Measurements from ENCODE around the gene ARHGAP10.
A peak's percentile ranks its signal among the peaks of the same experiment; 100 is the strongest.

Gene ARHGAP10

DNA sequence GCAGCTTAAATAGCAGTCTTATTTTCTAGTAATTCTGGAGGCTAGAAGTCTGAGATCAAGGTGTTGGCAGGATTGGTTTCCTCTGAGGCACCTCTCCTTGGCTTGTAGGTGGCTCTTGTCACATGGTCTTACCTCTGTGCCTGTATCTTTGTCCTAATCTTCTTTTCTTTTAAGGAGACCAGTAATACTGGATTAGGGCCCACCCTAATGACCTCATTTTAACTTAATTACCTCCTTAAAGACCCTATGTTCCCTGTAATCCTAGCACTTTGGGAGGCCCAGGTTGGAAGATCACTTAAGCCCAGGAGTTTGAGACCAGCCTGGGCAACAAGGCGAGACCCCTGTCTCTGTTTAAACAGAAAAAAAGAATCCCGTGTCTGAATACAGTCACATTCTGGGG is 38.9 kb downstream of the ARHGAP10 start:
- no peak for DNase-seq

DNA sequence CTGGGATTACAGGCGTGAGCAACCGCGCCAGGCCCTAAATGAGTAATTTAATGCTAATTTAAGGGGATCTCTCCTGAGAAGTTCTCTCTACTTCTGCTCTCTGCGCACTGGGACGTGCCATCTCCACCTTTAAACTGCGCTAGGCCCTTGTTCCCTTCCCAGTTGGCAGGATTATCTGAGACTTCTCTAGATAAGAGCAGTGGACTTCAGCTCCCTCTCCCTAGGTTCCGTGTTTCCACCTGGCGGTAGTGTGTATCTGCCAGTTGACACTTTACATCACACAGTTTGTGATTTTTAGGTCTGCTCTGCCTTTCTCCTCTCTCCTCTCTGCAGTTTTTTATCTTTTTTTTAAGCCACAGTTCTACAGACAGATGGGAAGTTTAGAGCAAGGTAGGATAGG is 40.2 kb downstream of the ARHGAP10 start:
- no peak for DNase-seq

DNA sequence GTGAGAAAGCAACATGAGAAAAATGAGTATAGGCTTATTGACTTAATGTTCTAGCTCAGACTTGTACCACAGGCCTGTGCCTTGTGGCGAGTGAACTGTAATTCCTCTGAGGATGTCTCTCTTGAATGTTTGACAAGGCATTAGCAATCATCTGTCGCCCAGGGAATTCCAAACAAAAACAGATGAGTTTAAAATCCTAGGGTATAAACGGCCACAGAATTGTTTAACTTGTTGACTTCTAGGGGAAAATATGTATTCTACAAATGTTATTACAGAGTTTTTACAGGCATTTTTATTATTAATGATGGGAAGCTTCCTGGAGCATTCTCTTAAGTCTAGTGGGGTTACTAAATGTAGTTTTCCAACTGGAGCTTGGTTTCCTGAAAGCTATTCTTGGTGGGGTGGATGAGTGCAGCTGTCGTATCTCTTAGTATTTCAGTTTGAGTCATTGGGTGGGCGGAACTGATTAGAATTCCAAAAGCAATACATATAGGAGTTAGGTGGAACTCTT is 40.6 kb downstream of the ARHGAP10 start:
- DNase-seq: no peak

DNA sequence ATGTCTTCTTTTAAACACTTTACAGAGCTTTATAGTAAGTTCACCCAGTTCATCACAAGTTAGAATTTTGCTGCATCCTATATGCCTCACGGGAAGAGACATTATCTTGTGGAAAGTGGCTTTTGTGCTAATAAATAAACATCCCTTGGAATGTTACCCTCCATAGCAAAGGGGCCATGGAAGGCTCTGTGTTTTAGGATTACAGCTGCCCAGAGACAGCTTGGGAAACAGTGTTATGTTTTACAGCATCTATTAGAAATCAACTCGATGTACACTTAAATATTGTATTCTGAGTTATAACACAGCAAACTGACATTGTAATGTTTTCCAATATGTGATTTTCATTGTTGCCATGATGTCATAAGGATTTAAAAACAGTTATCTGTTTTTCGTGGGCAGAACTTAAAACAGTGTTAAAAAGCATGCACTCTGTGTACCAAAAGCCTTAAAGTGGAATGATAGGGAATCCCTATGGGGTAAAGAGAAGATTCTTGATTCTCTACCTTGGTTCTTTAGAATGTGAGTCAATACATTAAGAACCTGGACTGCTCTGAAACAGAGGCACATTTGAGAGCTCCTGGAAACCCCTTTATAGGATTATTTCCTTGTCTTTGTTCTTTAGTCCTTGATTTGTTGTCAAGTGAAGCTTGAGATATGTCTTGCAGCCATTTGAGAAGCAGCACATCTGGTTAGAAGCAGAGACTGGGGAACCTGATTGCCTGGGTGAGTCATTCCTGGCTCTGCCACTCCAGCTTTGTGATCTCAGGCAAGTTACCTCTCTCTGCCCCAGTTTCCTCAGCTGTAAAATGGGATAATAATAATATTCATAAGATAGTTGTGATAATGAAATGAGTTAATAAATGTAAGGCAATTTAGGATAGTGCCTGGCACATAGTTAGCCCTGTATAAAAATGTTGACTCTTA is 41.6 kb downstream of the ARHGAP10 start:
- DNase-seq: no peak

DNA sequence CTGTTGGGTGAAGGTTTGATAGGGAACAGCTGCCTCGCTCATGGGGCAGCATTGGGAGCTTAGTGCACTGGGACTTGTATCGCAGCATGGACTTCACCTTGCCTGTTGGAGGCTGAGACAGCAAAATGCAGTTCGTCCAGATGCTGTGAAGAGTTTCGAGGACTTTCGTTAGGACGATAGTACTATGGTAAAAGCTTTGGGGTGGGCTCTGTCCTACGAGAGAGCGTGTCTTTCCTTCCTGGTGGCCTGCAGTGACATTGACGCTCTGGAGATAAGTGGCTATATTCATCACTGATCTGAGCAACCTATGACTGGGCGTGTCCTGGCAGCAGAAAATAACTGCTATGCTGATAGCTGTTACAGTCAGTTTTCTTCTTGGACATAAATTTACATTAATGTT is 44.8 kb downstream of the ARHGAP10 start:
- no peak for DNase-seq

DNA sequence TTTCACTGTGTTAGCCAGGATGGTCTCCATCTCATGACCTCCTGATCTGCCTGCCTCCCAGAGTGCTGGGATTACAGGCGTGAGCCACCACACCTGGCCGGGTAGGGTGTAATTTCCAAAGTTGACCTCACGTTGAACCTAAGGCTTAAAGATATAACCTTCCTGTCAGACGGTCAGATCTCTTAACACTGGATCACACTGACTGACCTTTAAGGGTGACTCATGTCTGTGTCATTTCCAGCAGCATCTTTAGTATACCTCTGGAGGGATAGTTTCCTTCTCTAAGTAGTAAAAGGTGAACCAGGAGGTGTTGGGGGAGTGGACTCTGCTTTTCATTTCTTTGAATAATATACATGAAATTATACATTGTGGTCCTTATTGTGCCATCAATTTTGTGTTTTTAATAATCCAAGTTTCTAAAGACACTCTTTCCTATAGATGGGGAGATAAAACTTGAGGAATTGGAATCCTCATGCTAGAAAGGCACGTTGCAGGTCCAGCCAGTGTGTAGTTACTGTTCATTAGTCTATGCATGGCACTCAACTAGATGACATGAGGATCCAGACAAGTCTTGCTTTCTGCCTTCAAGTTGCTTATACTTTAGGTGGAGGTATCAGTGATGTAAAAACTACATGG is 45.7 kb downstream of the ARHGAP10 start:
- DNase-seq: no peak

DNA sequence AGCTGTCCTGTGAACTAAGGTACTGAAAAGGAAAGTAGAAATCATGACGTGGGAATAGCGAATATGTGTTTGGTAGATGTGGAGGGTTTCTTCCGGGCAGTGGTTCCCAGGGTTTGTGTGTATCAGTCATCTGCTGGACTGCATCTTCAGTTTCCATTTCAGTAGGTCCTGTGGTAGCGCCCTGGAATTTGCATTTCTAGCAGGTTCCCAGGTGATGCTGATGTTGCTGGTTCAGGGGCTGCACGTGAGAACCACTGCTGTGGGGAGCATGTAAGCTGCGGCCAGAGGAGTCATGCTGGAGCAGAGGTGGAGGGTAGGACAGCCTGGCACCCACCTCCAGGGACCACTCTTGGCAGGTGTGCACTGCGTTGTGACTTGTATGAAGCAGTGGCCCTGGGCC is 47.1 kb downstream of the ARHGAP10 start:
- DNase-seq: no peak

DNA sequence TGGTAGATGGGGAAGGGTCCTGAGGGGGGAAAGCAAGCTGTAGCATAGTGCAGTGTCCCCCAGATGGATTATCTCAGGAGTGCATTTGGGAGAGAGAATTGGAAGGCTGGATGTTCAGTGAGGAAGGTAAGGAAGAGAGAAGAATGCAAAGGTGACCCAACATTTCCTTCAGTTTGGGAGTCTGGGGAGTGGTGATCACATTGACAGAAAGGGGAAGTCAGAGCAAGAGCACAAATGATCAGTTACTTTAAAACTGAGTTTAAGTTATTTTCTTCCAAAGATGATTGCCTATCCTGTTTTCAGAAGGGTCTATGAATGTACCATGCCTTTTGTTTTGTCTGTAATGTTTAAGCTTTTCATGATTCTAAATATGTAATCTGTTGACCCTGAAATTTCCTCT is 47.6 kb downstream of the ARHGAP10 start:
- DNase-seq: no peak

DNA sequence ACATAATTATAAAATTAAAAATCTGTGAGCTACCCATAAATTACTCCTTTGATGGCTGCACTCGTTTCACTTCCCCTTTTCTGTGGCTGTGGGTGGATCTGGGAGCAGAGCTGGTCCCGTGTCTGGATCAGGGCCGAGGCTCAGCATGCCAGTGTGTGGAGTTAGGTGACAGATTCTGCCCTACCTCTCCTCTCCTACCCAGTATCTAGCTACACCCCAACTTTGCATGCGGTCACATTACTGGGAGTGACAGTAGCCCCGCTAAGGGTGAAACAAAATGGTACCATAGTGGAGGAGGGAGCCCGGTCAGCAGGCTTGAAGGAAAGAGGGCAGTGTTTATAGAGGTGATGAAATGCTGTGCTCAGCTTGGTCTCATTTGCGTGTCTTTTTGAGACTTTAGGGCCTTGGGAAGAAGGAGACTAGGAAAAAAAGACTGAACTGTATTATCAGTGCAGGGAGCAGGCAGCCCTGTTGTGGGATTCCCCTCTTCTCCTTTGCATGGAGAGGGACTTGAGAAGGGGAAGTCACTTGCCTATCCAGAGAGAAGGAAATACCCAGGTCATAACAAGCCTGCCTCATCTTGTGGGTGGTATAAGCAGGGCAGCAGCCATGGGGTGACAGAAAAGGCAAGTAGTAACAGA is 48.4 kb downstream of the ARHGAP10 start:
- no peak for DNase-seq

DNA sequence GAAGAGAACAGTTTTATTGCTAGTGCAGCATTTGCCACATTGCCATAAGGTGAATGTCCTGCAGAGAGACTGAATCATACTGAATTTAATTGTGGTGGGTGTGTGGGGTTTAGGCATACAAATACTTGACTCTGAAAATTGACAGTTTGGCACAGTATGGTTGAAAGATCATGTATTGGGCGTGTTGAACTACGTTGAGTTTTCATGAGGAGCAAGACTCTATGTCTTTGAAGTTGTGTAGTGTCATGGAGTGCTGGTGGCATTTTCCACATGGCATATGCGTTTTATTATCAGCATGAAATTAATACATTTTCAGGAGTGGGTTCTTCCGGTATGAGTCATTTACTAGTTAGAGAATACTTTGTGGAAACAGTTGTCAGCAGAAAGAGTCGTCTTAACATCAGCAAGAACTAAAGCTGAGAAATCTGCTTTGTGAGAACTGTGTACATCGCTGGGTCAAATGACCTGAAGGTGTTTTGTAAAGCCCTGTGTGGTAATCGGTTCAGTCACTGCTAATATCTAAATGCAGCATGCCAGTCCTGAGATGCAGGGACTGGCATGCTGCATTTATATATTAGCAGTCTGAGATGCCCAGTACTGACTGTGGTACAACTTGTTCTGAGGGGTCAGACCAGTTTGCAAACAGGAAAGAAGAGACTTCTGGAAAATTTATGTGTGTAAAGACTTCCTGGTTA is 50.3 kb downstream of the ARHGAP10 start:
- DNase-seq: peak; percentile 32

DNA sequence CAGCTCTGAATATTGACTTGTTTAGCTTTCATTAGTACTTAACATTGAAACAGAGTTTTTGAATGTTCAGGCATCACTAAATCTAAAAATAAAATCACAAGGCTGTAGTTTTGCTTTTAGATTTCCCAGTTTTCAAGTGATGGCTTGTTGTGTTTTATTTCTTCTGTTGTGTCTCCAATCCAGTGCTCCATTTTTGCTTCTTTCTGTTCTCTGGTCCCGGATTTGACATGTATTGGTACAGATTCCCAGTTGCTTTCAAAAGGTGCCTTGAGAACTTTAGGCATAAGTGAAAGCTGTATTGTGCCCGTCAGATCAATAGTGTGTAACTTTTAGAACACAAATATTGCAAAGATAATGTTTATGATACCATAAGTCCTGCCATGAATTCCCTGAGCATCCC is 53.2 kb downstream of the ARHGAP10 start:
- DNase-seq: no peak

DNA sequence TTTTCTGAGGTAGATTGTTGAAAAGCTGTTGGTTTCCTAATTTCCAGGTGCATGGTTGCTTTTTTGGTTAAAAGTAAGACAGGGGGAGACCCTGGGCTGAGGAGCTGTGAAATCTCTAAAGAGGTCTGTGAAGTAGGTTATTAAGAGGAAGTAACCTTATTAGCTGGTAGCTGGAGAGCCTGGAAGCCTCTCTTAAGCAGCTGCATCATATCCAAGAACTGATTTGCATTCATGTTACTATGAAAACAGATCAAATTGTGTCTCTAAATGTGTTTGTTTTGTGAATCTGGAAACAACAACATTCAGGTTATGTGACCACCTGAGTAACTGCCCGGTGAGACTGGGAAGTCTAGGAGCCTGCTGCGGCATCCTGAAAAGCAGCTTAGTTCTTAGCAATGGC is 54.1 kb downstream of the ARHGAP10 start:
- DNase-seq: no peak

DNA sequence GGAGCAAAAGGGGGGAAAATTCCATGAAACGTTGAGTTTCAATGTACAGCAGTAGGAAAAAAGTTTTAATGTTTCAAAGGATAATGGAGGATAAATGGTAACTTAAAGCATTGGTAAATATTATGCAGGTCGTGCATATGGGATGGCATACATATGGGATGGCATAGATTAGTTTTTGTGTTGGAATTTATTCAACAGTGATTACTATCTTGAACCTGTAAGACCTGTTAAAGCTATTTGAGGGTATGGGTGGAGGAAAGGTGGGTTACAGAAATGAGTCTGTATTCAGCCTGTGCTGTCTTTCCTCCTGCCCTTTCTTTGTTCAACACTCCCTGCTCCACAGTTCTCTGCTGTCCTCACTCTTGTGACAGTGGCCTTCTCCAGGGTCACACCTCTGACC is 54.6 kb downstream of the ARHGAP10 start:
- DNase-seq: no peak

DNA sequence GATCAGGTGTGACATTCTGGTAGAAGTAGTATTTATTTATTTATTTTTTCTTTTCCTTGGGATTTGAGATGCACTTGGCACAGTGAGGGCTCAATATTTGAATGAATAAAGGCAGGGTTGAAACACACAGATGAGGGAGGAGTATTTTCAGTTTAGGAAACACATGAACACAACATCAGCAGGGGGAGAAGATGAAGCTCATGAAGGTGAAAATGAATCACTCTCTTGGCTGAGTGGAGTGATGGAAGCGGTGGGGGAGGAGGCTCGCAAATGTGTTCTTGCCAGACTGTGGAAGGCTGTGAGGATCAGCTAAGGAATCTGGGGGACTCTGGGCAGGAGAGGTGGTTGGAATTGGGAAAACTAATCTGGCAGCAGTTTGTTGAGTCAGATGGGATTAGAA is 55.3 kb downstream of the ARHGAP10 start:
- no peak for DNase-seq

DNA sequence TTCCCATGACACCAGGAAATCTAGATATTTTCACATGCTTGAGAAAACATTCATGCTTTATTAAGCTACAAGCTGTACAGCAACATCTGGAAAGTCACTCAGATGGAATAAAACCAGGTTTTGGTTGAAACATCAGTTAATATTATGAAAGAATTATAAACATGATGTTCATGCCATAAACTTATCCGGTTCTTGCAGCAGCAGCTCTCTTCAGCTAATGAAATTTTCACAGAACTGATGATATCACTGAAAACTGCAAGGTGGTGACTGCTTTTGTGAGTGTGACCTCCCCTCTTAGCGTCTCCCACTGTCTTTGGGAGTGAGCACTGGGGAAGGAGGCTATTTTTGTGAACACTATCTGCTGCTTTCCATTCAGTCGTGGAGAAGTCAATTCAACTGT is 56.9 kb downstream of the ARHGAP10 start:
- DNase-seq: no peak

DNA sequence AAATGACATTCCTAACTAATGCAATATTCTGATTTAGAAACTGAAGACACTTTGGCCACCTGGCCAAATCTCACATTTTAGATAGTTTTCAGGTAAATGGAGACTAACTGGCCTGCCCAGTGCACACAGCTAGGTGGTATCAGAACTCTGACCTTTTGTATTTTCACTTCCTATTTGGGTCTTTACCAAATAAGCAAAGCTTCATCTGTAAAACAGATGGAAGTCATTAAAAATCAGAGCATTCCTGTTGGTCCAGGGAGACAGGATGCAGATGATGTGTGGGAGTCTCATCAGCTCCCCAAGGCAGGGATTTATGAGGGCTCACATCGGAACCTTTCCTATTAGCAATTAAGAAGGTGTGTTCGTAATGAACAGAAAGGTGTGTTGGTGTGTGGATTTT is 57.7 kb downstream of the ARHGAP10 start:
- no peak for DNase-seq

DNA sequence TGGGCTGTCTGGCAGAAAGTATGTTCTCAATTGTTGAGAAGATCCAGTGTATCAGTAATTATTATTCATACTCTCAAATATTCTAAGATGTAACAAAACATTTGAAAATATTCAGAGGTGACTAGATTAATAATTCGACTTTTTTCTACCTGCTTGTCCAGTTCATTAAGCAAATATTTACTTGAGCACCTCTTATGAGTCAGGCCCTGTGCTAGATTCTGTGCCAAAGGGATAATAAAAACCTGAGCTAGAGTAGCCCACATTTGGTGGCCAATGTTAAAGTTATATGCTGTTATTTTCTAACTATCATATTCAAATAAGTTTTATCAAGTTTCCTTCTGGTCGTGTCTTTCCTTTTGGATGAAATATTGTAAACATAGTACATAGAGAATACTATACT is 58.5 kb downstream of the ARHGAP10 start:
- DNase-seq: no peak

DNA sequence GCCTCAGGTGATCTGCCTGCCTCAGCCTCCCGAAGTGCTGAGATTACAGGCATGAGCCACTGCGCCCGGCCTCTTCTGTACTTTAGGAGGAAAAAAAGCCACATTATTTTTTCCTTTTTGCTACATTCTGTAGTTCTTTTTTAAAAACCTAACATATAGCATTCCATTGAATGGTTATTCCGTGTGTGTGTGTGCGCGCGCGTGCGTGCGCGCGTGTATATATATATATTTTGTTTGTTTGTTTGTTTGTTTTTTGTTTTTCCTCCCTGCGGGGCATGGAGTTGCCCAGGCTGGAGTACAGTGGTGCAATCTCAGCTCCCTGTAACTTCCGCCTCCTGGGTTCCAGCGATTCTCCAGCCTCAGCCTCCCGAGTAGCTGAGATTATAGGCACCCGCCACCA is 59.5 kb downstream of the ARHGAP10 start:
- no peak for DNase-seq

DNA sequence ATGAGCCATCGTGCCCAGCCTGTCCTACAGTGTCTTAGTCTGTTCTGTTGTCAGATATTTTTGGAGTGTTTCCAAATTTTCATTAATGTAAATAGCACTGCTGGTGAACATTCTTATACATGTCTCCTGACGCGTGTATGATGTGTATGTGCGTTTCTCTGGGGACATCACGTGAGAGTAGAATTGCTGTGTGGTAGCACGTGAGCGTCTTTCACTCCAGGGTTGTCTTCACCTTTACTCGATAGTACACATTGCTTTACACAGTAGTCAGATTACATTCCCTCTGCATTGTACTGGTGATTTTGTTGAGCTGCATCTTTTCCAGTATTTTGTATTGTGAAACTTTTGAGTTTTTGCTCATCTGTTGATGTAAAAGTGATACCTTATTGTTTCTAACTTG is 60.0 kb downstream of the ARHGAP10 start:
- DNase-seq: no peak

DNA sequence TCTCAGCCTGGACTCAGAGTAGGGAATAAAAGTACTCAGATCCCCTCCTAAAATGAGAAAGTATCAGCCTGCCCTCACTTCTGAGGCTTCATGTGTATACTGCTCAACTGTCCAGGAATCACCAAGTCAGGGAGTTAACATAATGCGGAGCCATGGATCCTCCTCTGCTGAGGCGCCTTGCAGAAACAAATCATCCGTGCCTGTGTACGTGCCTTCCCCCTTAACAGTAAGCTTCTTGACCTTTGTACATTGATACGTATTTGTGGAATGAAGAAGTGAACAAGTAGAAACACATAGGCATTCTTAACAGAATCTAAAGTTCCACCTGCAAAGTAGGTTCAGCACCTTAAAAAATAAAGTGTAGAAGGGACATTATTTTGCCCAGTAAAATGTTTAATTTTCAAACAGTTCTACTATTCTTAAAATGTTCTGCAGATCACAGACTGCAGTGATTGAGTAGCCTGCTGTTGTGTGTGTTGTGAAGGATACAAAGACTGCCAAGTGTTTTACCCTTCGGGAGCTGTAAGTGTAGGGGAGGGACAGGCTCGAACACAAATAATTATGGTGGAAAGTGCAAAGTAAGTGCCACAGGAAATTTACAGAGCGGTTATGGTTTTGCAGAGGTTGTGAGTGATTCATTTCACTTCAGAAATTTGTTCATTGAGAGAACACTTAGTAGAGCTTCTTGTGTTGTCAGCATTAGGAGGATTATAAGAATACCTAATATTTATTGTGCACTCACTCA is 61.9 kb downstream of the ARHGAP10 start:
- DNase-seq: peak; percentile 75

DNA sequence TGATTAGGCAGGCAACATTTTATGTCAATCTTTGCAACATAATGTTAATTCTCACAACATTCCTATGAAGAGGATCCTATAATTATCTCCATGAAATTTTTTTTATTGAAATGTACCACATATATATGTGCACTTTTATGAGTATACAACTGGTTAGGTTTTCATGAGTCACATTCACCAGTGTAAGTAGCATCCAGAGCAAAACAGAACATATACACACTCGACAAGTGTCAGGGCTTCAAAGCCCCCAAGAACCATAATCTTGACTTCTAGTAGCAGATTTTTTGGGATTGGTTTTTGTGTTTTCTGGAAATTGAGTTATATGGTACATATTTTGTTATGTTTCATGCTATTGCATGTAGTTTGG is 62.4 kb downstream of the ARHGAP10 start:
- peak; percentile 30 for DNase-seq

DNA sequence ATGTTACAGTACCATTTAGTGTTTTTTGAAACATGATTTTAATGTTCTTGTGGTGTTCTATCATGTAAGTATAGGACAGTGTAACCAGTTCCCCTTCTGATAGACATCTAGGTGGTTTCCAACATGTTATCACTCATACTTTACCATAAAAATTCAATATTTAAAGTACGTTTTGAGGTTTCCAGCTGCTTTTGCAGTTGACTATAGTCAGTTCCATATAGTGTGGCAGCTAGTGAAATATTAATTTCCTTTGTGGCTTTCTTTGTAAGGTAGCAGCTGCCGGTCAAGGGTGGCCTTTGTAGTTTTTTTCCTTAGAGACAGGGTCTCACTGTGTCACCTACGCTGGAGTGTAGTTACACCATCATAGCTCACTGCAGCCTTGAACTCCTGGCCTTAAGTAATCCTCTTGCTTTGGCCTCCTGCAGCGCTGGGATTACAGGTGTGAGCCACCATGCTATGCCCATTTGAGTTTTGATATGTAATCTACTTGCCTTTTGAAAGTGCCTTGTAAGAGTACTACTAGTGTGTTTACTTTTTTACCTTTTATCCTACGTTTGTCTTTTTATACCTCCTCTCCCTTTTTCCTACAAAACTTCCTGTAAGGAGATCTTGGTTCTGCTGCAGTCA is 63.0 kb downstream of the ARHGAP10 start:
- peak; percentile 52 for DNase-seq

Measured in activated CD4-positive, alpha-beta T cell treated with anti-CD3 and anti-CD28 coated beads, Interleukin-2, Interleukin-6, amounts not matched to agents 100 ng/mL and 50 ng/mL, durations not matched to agents 16 hours and 8 hours (primary cell).